NCI-H146 treated with DMSO at 0.1 percent for 48 hours (cell line): Measurements from ENCODE around the gene PFDN2.

Source experiments
- DNase-seq: peaks from one replicate; lab custom pipeline; 2025; ENCODE audit not compliant: unreplicated experiment; lab: John Stamatoyannopoulos, UW

The PFDN2 gene

DNA sequence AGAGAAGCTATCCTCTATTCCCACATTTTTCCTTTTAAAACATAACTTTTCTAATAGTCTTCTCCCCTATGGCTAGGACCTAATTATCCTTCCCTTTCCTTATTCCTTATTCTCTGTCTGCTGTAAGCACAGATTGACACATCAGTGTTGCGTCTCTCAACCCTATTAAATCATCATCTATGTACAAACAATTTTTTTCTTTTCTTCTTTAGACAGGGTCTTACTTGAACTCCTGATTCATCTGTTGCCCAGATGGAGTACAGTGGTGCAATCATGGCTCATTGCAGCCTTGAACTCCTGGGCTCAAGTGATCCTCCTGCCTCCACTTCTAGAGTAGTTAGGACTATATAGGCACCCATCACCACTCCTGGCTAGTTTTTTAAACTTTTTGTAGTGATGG lies 11.4 kb downstream of the PFDN2 start:
- no peak for DNase-seq

DNA sequence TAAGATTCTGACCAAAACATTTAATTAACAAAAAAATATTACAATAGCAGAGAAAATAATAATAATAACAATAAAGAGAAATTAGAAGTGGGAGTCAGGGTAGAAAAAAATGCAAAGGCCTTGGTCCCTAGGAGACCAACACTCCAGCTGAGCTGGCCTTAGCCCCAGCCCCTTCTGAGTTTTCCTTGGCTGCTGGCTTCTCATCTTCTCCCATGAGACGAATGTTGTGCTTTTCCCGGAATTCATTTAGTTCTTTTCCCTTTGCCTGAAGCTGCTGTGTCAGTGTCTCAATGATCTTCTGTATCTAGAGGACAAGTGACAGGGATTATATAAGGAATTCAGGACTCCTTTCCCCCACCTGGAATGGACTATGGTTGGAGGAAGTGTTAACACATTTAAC lies 17.3 kb downstream of the PFDN2 start:
- DNase-seq = no peak

DNA sequence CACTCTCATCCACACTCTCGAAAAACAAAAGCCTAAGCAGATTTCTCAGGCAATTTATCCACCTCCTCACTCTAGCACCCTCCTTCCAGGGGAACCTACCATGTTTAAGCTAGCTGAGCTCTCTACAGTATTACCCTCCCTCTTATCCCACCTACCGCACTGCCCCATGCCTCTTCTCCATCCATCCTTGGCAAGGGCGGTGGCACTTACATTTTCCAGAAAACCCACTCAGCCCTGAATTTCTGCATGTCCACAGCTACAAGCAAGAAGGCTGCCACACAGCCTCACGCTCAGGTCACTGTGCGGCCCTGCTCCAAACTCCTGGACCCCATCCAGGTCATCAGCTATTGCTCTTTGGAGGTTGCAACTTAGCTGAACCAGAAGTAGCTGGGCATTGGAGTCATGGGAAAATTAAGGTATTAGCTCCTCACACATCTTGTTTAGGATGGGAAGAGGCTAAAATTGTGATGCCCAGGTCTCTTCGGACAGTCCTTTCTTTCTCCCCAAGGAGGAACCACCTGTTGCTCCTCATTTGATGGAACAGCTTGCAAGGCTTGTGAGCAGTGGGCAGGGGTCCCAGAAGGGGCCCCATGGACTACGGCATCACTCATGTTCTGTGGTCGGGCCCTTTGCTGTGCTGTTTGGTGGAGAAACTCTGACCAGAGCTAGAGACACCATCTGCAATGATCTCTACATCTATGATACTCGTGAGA lies 18.6 kb downstream of the PFDN2 start:
- no peak for DNase-seq

DNA sequence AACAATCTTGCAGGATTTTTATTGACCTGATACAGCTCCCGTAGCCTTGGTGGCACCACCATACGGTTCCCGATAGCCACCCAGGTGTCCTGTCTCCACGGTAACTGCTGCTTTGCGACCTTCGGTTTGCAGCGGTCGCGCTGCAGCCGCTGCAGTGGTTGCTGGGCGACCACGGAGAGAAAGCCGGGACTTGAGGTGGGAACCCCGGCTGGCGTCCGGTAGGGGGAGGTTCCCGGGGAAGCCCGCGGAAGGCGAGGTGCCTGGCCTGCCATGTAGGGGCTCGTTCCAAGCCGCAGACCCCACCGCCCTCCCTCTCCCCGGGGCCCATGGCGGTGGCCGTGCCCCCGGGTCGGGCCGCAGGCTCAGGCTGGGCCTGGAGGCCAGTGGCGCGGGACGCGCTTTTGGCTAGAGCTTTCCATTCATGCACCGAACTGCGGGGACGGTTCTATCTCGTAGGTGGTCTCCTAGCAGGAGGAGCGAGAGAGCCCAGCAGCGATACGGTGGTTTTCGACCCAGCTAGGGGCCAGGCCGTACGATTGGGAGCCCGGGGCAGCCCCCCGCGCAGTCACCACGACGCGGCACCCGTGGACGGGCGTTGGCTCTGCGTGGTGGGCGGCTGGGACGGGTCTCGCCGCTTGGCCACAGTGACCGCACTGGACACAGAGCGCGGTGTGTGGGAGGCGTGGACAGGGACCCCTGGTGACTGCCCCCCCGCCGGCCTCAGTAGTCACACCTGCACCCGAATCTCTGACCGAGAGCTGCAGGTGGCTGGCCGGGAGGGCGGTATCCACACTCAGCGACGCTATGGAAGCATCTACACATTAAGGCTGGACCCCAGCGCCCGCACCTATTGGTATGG lies 19.4 kb downstream of the PFDN2 start, which contains the start of gene KLHDC9:
KLHDC9 (plus strand) TSS at position 152 of the 859 bp plus-strand sequence; CDS start at position 327, 175 bp downstream.
- peak; percentile 83 for DNase-seq

DNA sequence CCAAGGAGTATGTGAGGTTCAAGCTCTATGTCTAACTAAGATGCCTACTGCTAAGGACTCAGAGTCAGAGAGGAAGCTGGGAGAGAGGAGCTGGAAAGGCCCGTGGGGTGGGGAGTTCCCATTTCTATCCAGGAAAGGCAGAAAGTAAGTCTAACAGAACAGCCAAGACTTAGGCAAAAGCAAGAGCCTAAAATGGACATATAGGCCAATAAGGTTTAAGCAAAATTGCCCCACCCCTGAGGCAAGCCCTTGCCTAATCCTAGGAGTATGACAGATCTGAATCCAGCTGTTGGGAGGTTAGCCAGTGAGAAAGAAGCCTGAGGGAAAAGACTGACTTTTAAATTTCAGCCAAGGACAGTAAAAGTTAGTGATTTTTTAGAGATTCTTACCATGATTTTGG lies 21.3 kb downstream of the PFDN2 start:
- DNase-seq = no peak

DNA sequence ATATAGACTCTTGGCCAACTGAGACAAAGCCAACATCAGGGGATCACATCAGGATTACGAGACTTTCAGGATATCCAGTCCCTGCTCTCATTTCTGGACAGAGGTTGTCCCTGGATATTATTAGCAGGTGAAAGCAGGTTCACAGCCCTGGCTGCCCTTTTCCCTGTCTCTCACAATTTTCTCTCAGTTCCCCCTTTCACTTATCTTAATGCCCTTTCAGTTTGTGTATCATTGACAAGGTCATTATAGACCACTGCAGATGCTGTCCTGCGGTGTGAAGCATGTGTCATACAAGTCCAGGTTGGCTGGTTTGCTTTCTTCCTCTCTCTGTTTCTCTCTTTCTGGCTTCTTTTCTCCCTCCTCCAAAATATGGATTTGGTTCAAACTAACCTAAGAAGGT lies 21.8 kb downstream of the PFDN2 start:
- no peak for DNase-seq

DNA sequence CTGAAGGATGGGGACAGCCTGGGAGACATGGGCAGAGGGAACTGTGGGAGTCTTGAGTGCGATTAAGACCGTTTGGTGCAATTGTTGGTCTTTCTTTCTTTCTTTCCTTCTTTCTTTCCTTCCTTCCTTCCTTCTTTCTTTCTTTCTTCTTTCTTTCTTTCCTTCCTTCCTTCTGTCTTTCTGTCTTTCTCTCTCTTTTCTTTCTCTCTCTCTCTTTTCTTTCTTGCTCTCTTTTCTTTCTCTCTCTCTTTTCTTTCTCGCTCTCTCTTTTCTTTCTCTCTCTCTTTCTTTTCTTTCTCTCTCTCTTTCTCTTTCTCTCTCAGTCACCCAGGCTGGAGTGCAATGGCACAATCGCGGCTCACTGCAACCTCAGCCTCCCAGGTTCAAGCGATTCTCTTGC lies 22.6 kb downstream of the PFDN2 start:
- no peak for DNase-seq

DNA sequence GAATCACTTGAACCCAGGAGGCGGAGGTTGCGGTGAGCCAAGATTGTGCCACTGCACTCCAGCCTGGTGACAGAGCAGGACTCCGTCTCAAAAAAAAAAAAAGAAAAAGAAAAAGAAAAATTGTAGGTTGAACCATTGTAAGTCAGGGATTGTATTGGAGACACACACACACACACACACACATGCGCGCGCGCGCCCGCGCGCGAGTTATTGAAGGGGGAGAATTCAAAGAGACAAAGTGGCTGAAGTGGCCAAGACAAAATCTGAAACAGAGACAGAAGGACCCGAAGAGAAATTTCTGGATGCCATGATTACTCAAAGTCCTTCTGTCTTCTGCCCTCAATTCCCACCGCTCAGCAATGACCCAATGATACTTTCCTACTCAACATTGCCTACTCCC lies 23.4 kb downstream of the PFDN2 start:
- DNase-seq = no peak

DNA sequence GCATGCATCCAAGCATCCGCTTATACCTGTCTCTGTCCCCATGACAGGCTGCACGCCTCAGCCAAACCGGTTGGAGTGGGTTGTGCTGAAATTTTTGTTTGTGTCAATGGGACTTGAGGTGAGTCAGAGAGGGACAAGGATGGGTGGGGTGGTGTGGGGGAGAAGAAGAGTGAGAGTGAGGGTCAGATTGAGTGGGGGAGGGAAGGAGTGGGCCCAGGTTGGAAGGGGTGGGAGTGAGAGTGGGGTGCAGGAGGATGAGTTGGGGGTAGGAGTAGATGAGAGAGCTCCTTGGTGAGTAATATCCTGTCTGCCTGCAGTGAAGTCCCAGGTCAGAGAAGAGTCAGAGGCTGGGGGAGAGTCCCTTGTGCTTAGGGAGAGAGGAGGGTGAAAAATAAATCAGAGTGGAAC lies 25.2 kb downstream of the PFDN2 start:
- no peak for DNase-seq

DNA sequence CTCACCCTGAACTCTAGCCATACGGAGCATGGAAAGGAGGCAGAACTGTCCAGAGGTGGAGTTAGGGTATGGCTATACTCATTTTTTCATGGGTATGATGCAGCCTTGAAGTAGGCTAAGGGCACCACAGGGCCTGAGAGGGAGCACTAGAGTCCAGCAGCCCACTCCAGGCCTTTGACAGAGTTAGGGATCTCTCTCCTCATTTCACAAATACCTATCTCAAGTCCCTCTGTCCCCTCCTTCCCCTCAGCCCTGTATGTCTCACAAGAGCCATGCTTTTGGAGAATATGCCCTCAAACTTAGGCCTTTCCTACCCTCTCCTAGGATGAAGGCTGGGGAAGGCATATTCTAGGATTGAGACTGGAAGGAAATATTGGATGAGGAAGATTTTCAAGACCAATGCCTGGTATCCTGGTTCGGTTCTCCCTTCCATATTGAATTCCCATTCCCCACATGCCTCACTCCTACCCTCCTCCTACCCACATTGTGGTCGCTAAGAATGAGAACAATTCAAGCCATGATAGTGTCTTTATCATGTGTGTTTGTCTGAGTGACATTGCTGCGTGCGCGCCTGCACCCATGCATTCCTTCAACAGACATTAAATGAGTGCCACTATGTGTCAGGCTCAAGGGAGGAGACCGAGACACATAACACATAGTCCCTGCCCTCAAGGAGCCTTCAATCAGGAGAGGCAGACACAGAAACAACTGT lies 25.9 kb downstream of the PFDN2 start:
- DNase-seq = no peak

DNA sequence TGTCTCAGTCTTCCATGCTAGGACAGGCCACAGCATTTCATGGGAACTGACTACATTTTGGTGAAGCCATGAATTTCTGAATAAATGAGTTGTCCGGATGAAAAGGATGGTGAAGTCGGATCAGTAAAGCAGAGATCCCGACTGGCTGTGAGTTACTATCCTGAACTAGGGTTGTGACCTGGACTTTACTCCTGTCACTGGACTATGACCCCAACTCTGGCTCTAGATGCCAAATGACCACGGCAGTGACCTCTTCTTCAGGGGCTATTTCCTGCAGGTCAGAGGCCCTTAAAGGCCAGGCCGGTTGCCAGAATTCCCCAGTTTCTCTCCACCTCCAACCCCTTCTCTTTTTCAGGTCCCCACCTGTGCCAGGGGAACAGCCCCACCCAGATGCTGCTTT lies 26.7 kb downstream of the PFDN2 start:
- DNase-seq = no peak

DNA sequence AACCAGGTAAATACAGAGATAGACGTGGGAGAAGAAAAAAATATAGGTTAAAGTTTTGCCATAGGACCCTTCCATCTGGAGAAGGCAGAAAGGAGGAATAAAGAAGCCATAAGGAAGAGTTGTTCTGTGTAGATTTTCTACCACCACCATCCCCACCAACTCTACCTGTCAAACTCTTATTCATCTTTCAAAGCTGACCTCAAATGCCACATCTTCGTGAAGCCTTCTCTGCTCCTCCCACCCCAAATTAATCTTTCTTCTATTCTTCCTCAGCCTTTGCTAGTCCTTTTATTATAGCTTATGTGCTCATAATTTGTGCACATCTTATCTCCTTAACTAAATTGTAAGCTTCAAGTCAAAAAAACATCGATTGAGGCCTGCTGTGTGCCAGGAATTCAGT lies 27.2 kb downstream of the PFDN2 start:
- DNase-seq = no peak

DNA sequence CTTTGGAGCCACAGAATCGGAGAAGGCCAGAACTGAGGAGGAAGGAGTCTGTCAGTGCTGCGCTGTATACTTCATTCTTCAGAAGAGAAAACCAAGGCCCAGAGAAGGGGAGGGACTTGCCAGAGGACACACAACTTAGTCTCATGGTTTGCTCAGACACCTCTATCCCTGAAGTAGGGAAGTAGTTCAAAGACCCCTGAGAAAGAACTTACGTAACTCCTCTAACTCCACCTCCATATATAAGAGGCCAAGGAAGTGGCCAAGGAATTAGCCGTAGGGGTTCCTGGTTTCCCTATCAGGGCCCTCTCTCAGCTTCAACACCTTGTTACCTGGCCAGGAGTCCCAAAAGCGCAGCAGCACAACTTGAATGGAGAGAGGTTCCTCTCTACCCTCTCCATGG lies 27.9 kb downstream of the PFDN2 start:
- DNase-seq = no peak

DNA sequence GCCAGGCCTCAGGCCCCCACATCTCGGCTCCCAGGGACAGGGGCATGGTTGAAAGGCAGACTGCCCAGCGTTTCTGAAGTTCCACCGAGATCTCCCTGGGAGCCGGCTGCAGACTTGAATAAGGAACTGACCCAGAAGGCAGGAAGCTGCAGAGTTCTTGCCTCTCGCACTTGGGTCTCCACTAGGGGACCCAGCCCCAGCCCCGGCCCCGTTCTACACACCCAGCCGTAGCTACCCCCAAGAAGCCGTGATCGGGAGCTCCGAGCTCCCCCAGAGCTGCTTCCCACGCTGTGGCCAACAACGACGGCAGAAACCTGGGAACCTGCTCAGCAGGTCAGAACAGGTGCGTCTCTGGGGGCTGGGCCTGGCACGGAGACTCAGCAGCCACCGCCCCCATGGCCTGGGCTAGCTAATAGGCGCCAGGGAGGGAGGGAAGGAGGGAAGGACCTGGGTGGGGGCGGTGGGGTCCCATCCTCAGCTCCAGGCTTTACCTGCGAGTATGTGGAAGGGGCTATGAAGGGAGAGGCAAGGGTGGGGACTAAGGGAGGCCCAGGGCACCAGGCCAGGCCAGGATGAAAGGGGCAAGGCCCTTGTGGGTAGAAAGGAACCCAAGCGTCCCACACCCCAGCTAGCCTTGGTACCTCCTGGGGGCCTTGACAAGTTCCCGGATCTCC lies 28.4 kb downstream of the PFDN2 start, which contains the start of gene NECTIN4:
NECTIN4 (minus strand) TSS at position 308 of the 674 bp plus-strand sequence; CDS start at position 46, 262 bp downstream.
- DNase-seq = no peak

DNA sequence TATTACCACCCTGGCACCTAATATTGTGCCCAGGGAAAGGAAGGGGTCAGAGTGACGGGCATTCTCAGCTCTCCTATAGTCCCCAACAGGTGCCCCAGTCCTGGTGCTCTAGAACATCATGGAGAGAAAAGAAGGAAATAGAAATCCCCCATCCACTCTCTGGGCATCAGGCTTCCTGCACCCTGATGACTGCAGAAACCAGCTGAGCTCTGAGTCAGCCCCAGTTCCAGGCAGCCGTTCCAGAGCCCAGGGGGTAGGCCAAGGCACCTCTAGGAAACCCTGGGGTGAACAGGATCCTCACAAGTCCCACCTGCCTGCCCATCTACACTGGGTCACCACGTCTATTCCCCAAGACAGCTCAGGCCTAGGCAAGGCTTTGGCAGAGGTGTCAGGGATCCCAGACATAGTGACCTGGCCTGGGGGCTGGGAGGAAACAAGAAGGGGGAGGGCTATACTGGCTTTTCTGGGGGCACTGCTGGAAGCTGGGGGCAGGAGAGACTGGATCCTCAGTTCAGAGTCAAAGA lies 29.2 kb downstream of the PFDN2 start:
- DNase-seq = no peak

DNA sequence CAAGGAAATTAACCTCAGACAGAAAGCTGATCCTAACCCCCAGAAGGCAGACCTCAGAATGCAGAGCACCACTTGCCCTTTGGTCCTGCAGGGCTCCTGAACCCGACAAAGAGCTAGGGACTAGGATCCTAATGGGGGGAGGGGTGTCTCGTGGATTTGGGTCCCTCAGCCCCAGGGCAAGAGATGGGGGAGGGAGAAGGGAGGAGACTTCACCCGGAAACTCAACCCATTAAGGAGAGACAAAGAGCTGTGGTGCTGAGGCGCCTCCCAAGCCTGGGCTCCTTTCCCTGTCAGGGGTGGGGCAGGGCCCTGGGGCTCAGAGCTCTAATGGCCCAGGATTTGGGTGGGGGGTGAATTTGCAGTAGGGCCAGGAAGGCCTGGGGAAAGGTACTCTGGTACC lies 31.4 kb downstream of the PFDN2 start:
- DNase-seq = no peak

DNA sequence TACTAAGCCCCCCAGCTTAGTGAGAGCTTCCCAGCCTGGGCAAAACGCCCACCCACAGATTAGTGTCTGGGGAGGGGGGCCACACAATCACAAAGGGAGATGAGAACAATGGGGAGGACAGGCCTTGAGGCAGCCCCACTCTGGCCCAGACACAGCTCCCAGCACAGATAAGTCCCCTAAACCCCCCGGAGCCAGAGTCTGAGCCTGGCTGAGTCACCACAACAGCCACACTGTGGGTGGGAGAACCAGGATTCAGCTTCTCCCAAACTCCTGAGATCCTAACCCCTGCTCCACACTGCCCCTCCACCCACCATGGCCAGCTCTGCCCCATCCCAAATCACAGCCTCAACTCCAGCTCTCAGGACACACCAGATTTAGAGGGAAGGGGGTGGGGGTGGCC lies 32.7 kb downstream of the PFDN2 start:
- DNase-seq = no peak

DNA sequence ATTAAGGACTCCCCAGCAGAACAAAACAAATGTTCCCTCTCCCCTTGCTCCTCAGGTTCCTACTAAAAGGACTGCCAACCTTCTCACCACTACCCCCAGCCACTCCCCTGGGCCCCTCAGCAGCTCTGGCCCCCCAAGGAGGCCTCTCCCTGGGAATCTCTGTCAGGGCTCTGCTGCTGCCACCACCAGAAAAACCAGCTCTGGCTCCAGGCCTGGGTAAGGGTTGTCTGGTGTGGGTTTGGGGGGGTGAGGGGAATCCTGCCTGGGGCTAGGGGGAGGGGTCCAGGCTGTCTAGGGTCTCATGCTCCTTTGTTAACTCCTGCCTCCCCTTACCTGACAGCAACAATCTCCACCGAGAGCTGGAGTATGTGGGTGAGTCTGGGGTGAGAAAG lies 33.2 kb downstream of the PFDN2 start:
- DNase-seq = no peak

DNA sequence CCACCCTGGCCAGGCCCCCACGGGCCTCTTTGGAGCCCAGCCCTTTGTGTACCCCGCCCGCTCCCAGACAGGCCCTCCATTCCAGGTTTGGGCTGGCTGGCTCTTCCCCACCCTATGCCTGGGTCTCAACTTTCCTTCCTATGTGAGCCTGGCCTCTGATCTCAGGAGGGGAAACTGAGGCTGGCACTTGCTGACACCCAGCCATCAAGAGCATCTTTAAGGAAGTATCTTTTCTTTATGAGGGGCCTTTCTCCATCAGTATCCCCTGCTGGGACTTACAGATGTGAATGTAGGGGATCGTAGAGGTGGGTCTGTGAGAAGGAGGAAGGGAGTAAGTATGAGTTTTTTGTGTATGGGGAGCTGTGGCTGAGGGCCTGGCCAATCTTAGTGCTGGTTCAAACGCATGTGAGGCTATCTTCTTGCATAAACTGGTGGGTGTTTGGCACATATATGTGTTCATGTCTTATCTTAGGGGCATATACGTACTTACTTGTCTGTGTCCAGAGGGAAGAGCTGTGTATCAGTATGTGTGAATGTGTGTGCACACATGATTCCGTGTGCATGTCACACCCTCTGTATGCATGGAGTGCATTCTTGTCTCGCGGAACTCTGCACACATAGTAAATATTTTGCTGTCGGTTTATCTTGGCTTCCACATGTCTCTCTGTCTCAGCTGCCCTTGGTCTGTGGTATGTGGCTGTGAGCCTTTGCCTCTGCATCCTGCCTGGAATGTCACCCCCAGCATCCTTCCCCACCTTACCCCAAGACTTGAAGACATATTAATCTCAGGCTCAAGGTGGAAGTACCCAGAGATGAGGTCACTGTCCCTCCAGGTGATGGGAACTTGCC lies 33.9 kb downstream of the PFDN2 start:
- no peak for DNase-seq
